ENCODE results near the gene RPL37A.

GRCh38 chr2:216480221-216480620 lies 18.4 kb upstream of the RPL37A start:
- TF ChIP-seq YY1 (tag by site-specific recombination; IDR thresholded peaks at IDR 0.05): no peak
- no peak for TF ChIP-seq SP2 (tag by site-specific recombination; IDR thresholded peaks at IDR 0.05)
- TF ChIP-seq ZNF549 (tag by site-specific recombination; IDR thresholded peaks at IDR 0.05): no peak
- no peak for TF ChIP-seq ZNF366 (tag by site-specific recombination; conservative IDR thresholded peaks at IDR 0.05)
- no peak for TF ChIP-seq REST (tag by site-specific recombination; IDR thresholded peaks at IDR 0.05)
- TF ChIP-seq PRDM1 (tag by site-specific recombination; IDR thresholded peaks at IDR 0.05): no peak
- TF ChIP-seq CTCF (tag by site-specific recombination; IDR thresholded peaks at IDR 0.05): no peak
- no peak for TF ChIP-seq ZNF274 (IDR thresholded peaks at IDR 0.05; ENCODE audit: low read length)
- no peak for TF ChIP-seq ZNF274 (tag by site-specific recombination; IDR thresholded peaks at IDR 0.05; ENCODE audit: borderline replicate concordance)
- no peak for TF ChIP-seq ZNF747 (tag by site-specific recombination; IDR thresholded peaks at IDR 0.05)
- no peak for TF ChIP-seq ZNF449 (tag by site-specific recombination; IDR thresholded peaks at IDR 0.05)
- TF ChIP-seq ZNF19 (tag by site-specific recombination; IDR thresholded peaks at IDR 0.05; ENCODE audit: low read depth): no peak

All from HEK293 (cell line).